Activated naive CD4-positive, alpha-beta T cell treated with anti-CD3 and anti-CD28 coated beads for 36 hours (primary cell): ENCODE data around the gene KAT14. TPM values are rescaled to one million over a fixed set of nuclear protein-coding genes. Genes with fewer than 3 reads are reported as not detected.
"Not testable (repeated sequence)": the region's sequence is repeated elsewhere in the genome, so short reads cannot be mapped to it uniquely, and the experiment has no call there.

Experiments used
- CTCF ChIA-PET: fragments of 350-600 bp; sonication (Branson Sonifier 250); formaldehyde crosslinking; loops from one replicate; lab custom pipeline; 2021; ENCODE audit warnings: antibody characterized with exemption; lab: Charles Lee
- DNase-seq: peaks from one replicate; pipeline ENCODE4 v3.0.0-alpha.2; 2020
- H3K27ac Mint-ChIP-seq: one replicate; pipeline ENCODE4 v1.8.0; 2021; ENCODE audit warnings: mild to moderate bottlenecking, mixed read lengths
- H3K27me3 Mint-ChIP-seq: one replicate; pipeline ENCODE4 v1.8.0; 2021; ENCODE audit warnings: low read depth, mixed read lengths
- H3K36me3 Mint-ChIP-seq: one replicate; pipeline ENCODE4 v1.8.0; 2021; ENCODE audit warnings: low read depth, mixed read lengths
- H3K4me1 Mint-ChIP-seq: one replicate; pipeline ENCODE4 v1.8.0; 2021; ENCODE audit warnings: low read depth, mixed read lengths
- H3K4me3 Mint-ChIP-seq: one replicate; pipeline ENCODE4 v1.8.0; 2021; ENCODE audit warnings: mild to moderate bottlenecking, moderate library complexity, mixed read lengths
- H3K9me3 Mint-ChIP-seq: one replicate; pipeline ENCODE4 v1.8.0; 2021; ENCODE audit warnings: mixed read lengths
- intact Hi-C: fragments of 100-400 bp; cut with micrococcal nuclease; formaldehyde crosslinking; loops from one replicate; pipeline ENCODE4 v1.15.1; 2023
- total RNA-seq, 2 experiments: library from RNA; stranded (reverse); gene quantifications; one replicate each; pipeline ENCODE4 v1.2.3, GENCODE V29; 2021

Gene KAT14
- total RNA-seq, 2 experiments from 2014 or later = 10.3 to 12.9 TPM

GRCh38 chr20:18195931-18196330 is 58.3 kb downstream of the KAT14 start:
- Mint-ChIP-seq H3K27me3 (no peaks in the 10 kb centered on the region), H3K27ac (no peak overlapping the region)
- CTCF ChIA-PET = interaction anchor here (0.5 kb wide), 1 partner anchor 63 kb away, joined by 3 read pairs; no protein-coding TSS in a partner anchor

GRCh38 chr20:18197382-18198070 is 59.9 kb downstream of the KAT14 start:
- no peak for DNase-seq
- H3K27ac Mint-ChIP-seq = no peak overlapping the region
- H3K27me3 Mint-ChIP-seq = no peaks in the 10 kb centered on the region
- no peak overlapping the region for H3K4me3 Mint-ChIP-seq
- no peaks in the 10 kb centered on the region for H3K4me1 Mint-ChIP-seq
- intact Hi-C loops = no loop called here
- peaks cover 8% of the 10 kb centered on the region for H3K9me3 Mint-ChIP-seq
- CTCF ChIA-PET = interaction anchor here (0.6 kb wide), 1 partner anchor 78 kb away, joined by 3 read pairs; no protein-coding TSS in a partner anchor
- peaks cover 8% of the 10 kb centered on the region for H3K36me3 Mint-ChIP-seq

More at GRCh38 chr20:18195931-18196330, 58.3 kb downstream of the KAT14 start:
- DNase-seq = no peak
- intact Hi-C loops = no loop called here
- no peaks in the 10 kb centered on the region for H3K36me3 Mint-ChIP-seq
- H3K9me3 Mint-ChIP-seq = peaks cover 1% of the 10 kb centered on the region
- H3K4me3 Mint-ChIP-seq = no peak overlapping the region
- no peaks in the 10 kb centered on the region for H3K4me1 Mint-ChIP-seq

- DNase-seq = no peak
- no peak overlapping the region for H3K4me3 Mint-ChIP-seq
- H3K27ac Mint-ChIP-seq = no peak overlapping the region
- intact Hi-C loops = no loop called here
- H3K27me3 Mint-ChIP-seq = no peaks in the 10 kb centered on the region
- CTCF ChIA-PET = interaction anchor here (0.6 kb wide), 1 partner anchor 23 kb away, joined by 3 read pairs; no protein-coding TSS in a partner anchor
- H3K9me3 Mint-ChIP-seq = peaks cover 8% of the 10 kb centered on the region
- no peaks in the 10 kb centered on the region for H3K4me1 Mint-ChIP-seq
- peaks cover 11% of the 10 kb centered on the region for H3K36me3 Mint-ChIP-seq
Observed at GRCh38 chr20:18202966-18203365, 65.3 kb downstream of the KAT14 start.

- DNase-seq, H3K9me3 Mint-ChIP-seq, H3K4me1 Mint-ChIP-seq, intact Hi-C loops, CTCF ChIA-PET, H3K27ac Mint-ChIP-seq, H3K4me3 Mint-ChIP-seq, H3K27me3 Mint-ChIP-seq: not testable (repeated sequence)
- peaks cover 11% of the 10 kb centered on the region for H3K36me3 Mint-ChIP-seq
Observed at GRCh38 chr20:18203700-18204099, 66.0 kb downstream of the KAT14 start.

GRCh38 chr20:18213002-18213401 is 75.3 kb downstream of the KAT14 start:
- intact Hi-C loops = no loop called here
- no peaks in the 10 kb centered on the region for H3K4me1 Mint-ChIP-seq
- CTCF ChIA-PET = no interaction called here
- H3K36me3 Mint-ChIP-seq = no peaks in the 10 kb centered on the region
- no peak for DNase-seq
- no peak overlapping the region for H3K4me3 Mint-ChIP-seq
- H3K27me3 Mint-ChIP-seq = no peaks in the 10 kb centered on the region
- no peak overlapping the region for H3K27ac Mint-ChIP-seq
- H3K9me3 Mint-ChIP-seq = no peaks in the 10 kb centered on the region

GRCh38 chr20:18215566-18215965 is 77.9 kb downstream of the KAT14 start:
- CTCF ChIA-PET = no interaction called here

GRCh38 chr20:18218280-18218679 is 80.6 kb downstream of the KAT14 start:
- Mint-ChIP-seq H3K27me3 (peaks cover 3% of the 10 kb centered on the region), H3K36me3 (no peaks in the 10 kb centered on the region), H3K4me3 (no peak overlapping the region), H3K9me3 (no peaks in the 10 kb centered on the region), H3K27ac (no peak overlapping the region), H3K4me1 (no peaks in the 10 kb centered on the region)
- CTCF ChIA-PET = no interaction called here
- DNase-seq = no peak
- intact Hi-C loops = no loop called here

More at GRCh38 chr20:18215566-18215965, 77.9 kb downstream of the KAT14 start:
- no peaks in the 10 kb centered on the region for H3K27me3 Mint-ChIP-seq
- H3K36me3 Mint-ChIP-seq = no peaks in the 10 kb centered on the region
- intact Hi-C loops = no loop called here
- no peak overlapping the region for H3K27ac Mint-ChIP-seq
- DNase-seq = no peak
- no peak overlapping the region for H3K4me3 Mint-ChIP-seq
- no peaks in the 10 kb centered on the region for H3K9me3 Mint-ChIP-seq
- H3K4me1 Mint-ChIP-seq = no peaks in the 10 kb centered on the region

- H3K4me3 Mint-ChIP-seq = no peak overlapping the region
- no peaks in the 10 kb centered on the region for H3K9me3 Mint-ChIP-seq
- H3K36me3 Mint-ChIP-seq = no peaks in the 10 kb centered on the region
- CTCF ChIA-PET = no interaction called here
- H3K27me3 Mint-ChIP-seq = peaks cover 9% of the 10 kb centered on the region
- DNase-seq = no peak
- H3K4me1 Mint-ChIP-seq = no peaks in the 10 kb centered on the region
- no peak overlapping the region for H3K27ac Mint-ChIP-seq
- intact Hi-C loops = no loop called here
Observed at GRCh38 chr20:18223409-18223808, 85.7 kb downstream of the KAT14 start.

GRCh38 chr20:18224968-18225568 is 87.4 kb downstream of the KAT14 start:
- Mint-ChIP-seq H3K36me3 (no peaks in the 10 kb centered on the region), H3K4me1 (no peaks in the 10 kb centered on the region), H3K4me3 (no peak overlapping the region), H3K27me3 (peaks cover 9% of the 10 kb centered on the region), H3K27ac (no peak overlapping the region), H3K9me3 (no peaks in the 10 kb centered on the region)
- intact Hi-C loops = no loop called here
- CTCF ChIA-PET = no interaction called here
- no peak for DNase-seq

GRCh38 chr20:18225632-18226031 is 88.0 kb downstream of the KAT14 start:
- intact Hi-C loops = no loop called here
- H3K4me3 Mint-ChIP-seq = no peak overlapping the region
- H3K27me3 Mint-ChIP-seq = peaks cover 9% of the 10 kb centered on the region
- no peak overlapping the region for H3K27ac Mint-ChIP-seq
- DNase-seq = no peak
- H3K36me3 Mint-ChIP-seq = no peaks in the 10 kb centered on the region
- CTCF ChIA-PET = interaction anchor here (0.6 kb wide), 1 partner anchor 23 kb away, joined by 3 read pairs; no protein-coding TSS in a partner anchor
- no peaks in the 10 kb centered on the region for H3K9me3 Mint-ChIP-seq
- no peaks in the 10 kb centered on the region for H3K4me1 Mint-ChIP-seq

GRCh38 chr20:18226741-18227140 is 89.1 kb downstream of the KAT14 start:
- DNase-seq, intact Hi-C loops, H3K27ac Mint-ChIP-seq, H3K4me3 Mint-ChIP-seq, H3K27me3 Mint-ChIP-seq, H3K4me1 Mint-ChIP-seq, CTCF ChIA-PET, H3K9me3 Mint-ChIP-seq, H3K36me3 Mint-ChIP-seq: not testable (repeated sequence)

- DNase-seq = no peak
- CTCF ChIA-PET = interaction anchor here (0.6 kb wide), 1 partner anchor 249 kb away, joined by 3 read pairs; no protein-coding TSS in a partner anchor
- no peak overlapping the region for H3K27ac Mint-ChIP-seq
- intact Hi-C loops = no loop called here
- H3K27me3 Mint-ChIP-seq = peaks cover 5% of the 10 kb centered on the region
- H3K36me3 Mint-ChIP-seq = no peaks in the 10 kb centered on the region
- H3K4me3 Mint-ChIP-seq = no peak overlapping the region
- H3K9me3 Mint-ChIP-seq = no peaks in the 10 kb centered on the region
- H3K4me1 Mint-ChIP-seq = no peaks in the 10 kb centered on the region
Observed at GRCh38 chr20:18233408-18233943, 95.8 kb downstream of the KAT14 start.
